Measurements from ENCODE around the gene CSGALNACT2.

Gene CSGALNACT2

DNA sequence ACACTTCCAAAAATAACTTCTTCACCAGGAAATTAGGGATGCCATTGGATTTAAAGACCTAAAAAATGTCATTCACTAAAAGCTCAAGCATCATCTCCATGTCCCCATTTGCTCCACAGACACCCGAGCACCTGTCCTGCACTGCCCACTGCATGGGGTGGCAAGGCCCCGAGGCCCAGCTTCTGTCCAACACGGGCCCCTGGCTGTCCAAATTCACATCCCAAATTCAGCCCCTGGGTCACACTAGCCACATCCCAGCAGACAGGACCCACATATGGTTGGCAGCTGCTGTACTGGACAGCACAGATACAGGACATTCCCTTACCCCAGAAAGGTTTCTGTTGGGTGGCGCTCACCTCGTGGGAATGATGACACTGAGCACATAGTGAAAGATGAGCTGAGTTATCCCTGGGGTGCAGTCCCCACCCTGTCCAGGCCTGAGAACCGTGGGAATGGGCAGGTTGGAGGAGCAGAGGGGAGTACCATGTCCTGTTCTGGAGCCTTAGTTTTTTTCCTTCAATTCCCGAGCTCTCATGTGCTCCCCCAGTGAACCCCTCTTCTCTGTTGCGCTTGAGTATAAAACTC lies 55.3 kb downstream of the CSGALNACT2 start:
- TF ChIP-seq, protein P1, sequence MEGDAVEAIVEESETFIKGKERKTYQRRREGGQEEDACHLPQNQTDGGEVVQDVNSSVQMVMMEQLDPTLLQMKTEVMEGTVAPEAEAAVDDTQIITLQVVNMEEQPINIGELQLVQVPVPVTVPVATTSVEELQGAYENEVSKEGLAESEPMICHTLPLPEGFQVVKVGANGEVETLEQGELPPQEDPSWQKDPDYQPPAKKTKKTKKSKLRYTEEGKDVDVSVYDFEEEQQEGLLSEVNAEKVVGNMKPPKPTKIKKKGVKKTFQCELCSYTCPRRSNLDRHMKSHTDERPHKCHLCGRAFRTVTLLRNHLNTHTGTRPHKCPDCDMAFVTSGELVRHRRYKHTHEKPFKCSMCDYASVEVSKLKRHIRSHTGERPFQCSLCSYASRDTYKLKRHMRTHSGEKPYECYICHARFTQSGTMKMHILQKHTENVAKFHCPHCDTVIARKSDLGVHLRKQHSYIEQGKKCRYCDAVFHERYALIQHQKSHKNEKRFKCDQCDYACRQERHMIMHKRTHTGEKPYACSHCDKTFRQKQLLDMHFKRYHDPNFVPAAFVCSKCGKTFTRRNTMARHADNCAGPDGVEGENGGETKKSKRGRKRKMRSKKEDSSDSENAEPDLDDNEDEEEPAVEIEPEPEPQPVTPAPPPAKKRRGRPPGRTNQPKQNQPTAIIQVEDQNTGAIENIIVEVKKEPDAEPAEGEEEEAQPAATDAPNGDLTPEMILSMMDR (conservative IDR thresholded peaks at IDR 0.05; ENCODE audit: low read depth, low read length): no peak
- Histone ChIP-seq H3K27ac (no peak overlapping the region), H4K20me1 (ENCODE audit: insufficient read depth) (no peaks in the 10 kb centered on the region)

DNA sequence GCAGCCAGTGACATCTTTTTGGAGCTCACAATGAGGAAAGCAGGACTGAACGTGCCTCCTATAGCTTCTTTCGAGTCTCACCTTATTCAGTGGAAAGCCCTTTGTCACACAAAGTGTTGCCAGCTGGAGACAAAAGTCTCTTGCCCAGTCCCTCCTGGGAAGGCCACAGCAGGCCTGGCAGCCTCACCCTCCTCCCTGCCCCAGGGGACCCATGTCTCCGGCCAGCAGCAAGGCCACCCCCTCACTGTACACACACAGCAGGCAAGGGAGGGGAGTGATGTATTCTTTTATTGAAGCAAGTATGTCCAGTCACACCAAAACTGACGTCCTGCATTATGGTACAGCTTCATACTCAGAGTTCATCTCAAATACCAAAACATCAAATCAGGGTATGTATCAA lies 56.0 kb downstream of the CSGALNACT2 start:
- no peaks in the 10 kb centered on the region for H4K20me1 ChIP-seq (ENCODE audit: insufficient read depth)
- no peaks in the 10 kb centered on the region for H3K27me3 ChIP-seq (ENCODE audit: insufficient read depth, low read depth)
- H3K4me1 ChIP-seq (ENCODE audit: low read depth, poor library complexity, severe bottlenecking): no peaks in the 10 kb centered on the region
- TF ChIP-seq, protein P1 (conservative IDR thresholded peaks at IDR 0.05; ENCODE audit: low read depth, low read length): no peak
- no peak overlapping the region for H3K4me2 ChIP-seq
- H3K36me3 ChIP-seq (ENCODE audit: insufficient read depth): no peaks in the 10 kb centered on the region
- H3K79me2 ChIP-seq (ENCODE audit: insufficient read depth, low read depth): no peaks in the 10 kb centered on the region
- H3K27ac ChIP-seq: no peak overlapping the region
- H3K9ac ChIP-seq: no peak overlapping the region
- no peak overlapping the region for H2AFZ ChIP-seq (ENCODE audit: low read depth)
- no peak overlapping the region for H3K4me3 ChIP-seq (IDR thresholded peaks at IDR 0.05; ENCODE audit: insufficient read depth, low read depth, low read length)

More for the DNA sequence above, 55.3 kb downstream of the CSGALNACT2 start:
- H3K4me3 ChIP-seq (IDR thresholded peaks at IDR 0.05; ENCODE audit: insufficient read depth, low read depth, low read length): no peak overlapping the region
- H3K27me3 ChIP-seq (ENCODE audit: insufficient read depth, low read depth): no peaks in the 10 kb centered on the region
- H3K4me1 ChIP-seq (ENCODE audit: low read depth, poor library complexity, severe bottlenecking): no peaks in the 10 kb centered on the region
- H3K9ac ChIP-seq: no peak overlapping the region
- no peak overlapping the region for H3K4me2 ChIP-seq
- H2AFZ ChIP-seq (ENCODE audit: low read depth): no peak overlapping the region
- no peaks in the 10 kb centered on the region for H3K36me3 ChIP-seq (ENCODE audit: insufficient read depth)
- no peaks in the 10 kb centered on the region for H3K79me2 ChIP-seq (ENCODE audit: insufficient read depth, low read depth)

DNA sequence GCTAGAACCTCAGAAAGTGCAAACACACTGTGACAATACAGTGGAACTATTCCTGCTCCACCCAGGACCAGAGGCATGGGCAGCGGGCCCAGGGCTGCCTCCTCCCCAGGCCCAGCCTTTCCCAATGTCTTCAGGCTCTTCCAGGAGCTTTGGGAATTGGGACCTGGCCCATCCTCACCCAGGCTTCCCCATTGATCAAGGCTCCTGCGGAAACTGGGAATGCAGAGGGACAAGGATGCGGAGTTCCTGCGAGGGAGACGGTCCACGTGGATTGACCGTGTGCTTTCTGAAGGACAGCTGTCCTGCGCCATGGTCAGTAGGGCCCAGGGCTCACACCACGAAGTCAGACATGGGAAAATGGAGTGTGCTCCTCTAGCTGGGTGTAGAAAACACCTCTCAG lies 56.6 kb downstream of the CSGALNACT2 start:
- Histone ChIP-seq H3K27me3 (ENCODE audit: insufficient read depth, low read depth) (no peaks in the 10 kb centered on the region), H3K4me1 (ENCODE audit: low read depth, poor library complexity, severe bottlenecking) (no peaks in the 10 kb centered on the region), H2AFZ (ENCODE audit: low read depth) (no peak overlapping the region), H3K4me3 (IDR thresholded peaks at IDR 0.05; ENCODE audit: insufficient read depth, low read depth, low read length) (no peak overlapping the region), H3K4me2 (no peak overlapping the region), H3K9ac (no peak overlapping the region), H4K20me1 (ENCODE audit: insufficient read depth) (no peaks in the 10 kb centered on the region), H3K36me3 (ENCODE audit: insufficient read depth) (no peaks in the 10 kb centered on the region), H3K27ac (no peak overlapping the region), H3K79me2 (ENCODE audit: insufficient read depth, low read depth) (no peaks in the 10 kb centered on the region)
- TF ChIP-seq, protein P1 (conservative IDR thresholded peaks at IDR 0.05; ENCODE audit: low read depth, low read length): no peak

DNA sequence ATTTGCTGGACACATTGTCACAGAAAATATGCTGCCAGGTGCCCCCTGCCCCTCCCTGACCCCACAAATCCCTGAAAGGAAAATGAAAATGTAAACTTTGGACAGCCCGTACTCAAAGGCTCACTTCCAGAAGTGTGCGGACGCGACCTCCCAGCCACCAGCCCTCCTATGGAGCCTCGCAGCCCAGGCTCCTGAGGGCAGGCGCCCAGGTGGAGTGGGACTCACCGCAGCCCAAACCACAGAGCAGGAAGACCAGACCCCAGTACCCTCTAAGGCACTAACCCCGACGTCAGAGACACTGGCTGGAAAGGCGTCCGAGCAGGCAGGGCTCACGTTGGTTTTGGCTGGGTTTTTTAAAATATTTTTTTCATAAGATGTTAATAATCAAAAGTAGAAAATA lies 57.3 kb downstream of the CSGALNACT2 start:
- Histone ChIP-seq H4K20me1 (ENCODE audit: insufficient read depth) (no peaks in the 10 kb centered on the region), H3K27me3 (ENCODE audit: insufficient read depth, low read depth) (no peaks in the 10 kb centered on the region), H3K27ac (no peak overlapping the region), H3K4me3 (IDR thresholded peaks at IDR 0.05; ENCODE audit: insufficient read depth, low read depth, low read length) (no peak overlapping the region), H3K4me2 (no peak overlapping the region), H3K79me2 (ENCODE audit: insufficient read depth, low read depth) (no peaks in the 10 kb centered on the region), H3K36me3 (ENCODE audit: insufficient read depth) (no peaks in the 10 kb centered on the region), H3K9ac (no peak overlapping the region), H3K4me1 (ENCODE audit: low read depth, poor library complexity, severe bottlenecking) (no peaks in the 10 kb centered on the region), H2AFZ (ENCODE audit: low read depth) (no peak overlapping the region)
- TF ChIP-seq, protein P1 (conservative IDR thresholded peaks at IDR 0.05; ENCODE audit: low read depth, low read length): no peak
